Measurements from ENCODE around the gene SKI. TPM values are rescaled to one million over a fixed set of nuclear protein-coding genes. Genes with fewer than 3 reads are reported as not detected.

Gene SKI
- total RNA-seq, 1 experiment from 2014 or later: 89.5 TPM

DNA sequence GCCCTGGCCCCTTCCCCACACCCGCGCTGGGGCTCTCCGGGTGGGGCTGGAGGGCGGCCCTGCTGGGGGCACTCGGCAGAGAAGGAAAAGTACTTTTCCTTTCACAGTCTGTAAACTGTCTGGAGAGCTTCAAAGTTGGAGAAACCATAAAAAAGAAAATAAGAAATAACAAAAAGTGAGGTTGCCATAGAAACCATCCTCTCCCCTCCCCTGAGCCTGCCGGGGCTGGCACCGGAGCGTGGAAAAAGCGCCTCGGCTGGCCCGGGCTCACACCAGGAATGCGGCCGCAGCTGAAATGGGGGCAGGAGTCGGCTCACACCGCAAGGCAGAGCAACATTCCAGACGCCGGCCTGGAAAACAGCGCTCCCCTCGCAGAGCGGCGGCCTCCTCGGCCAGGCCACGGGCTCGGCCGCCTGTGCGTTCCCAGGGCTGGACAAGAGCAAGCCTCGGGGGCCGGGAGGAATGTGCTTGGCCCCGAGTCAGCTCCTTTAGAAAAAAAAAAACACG lies 94.0 kb downstream of the SKI start:
- Histone ChIP-seq H3K79me2 (ENCODE audit: insufficient read depth, low read length) (no peaks in the 10 kb centered on the region), H3K14ac (ENCODE audit: insufficient read depth, low read length) (0 out of 2 replicates have a peak overlapping the region, but pooled peaks have one; percentile 58)
- H3K27ac Mint-ChIP-seq: peak overlapping the region in 1 of 3 experiments; percentile 23; a peak in 1 of 7 replicates

More for the DNA sequence above, 94.0 kb downstream of the SKI start:
- Histone ChIP-seq H2BK20ac (ENCODE audit: low read depth, low read length, poor library complexity, severe bottlenecking) (no peak overlapping the region), H2BK12ac (ENCODE audit: insufficient read length, low read depth, low read length) (no peak overlapping the region), H4K5ac (ENCODE audit: insufficient read length, low read depth, low read length) (no peak overlapping the region), H4K20me1 (ENCODE audit: control insufficient read depth, insufficient read depth, insufficient read length) (no peaks in the 10 kb centered on the region), H3K27me3 (ENCODE audit: insufficient read depth, low read length) (no peaks in the 10 kb centered on the region), H3K9ac (ENCODE audit: extremely low read depth, insufficient read length, low read length) (no peak overlapping the region), H4K91ac (ENCODE audit: insufficient read length, low read depth, low read length) (peak overlapping the region; percentile 90), H2BK5ac (ENCODE audit: insufficient read length, low read length) (no peak overlapping the region), H3K9me3 (ENCODE audit: control insufficient read depth, low read depth, low read length) (no peaks in the 10 kb centered on the region), H2BK15ac (ENCODE audit: low read depth, low read length) (no peak overlapping the region), H4K8ac (replicated peaks; ENCODE audit: insufficient read length, low read depth, low read length) (no peak overlapping the region), H3T11ph (ENCODE audit: low read length) (no peak overlapping the region), H3K27ac (ENCODE audit: insufficient read length, low read depth, low read length) (no peak overlapping the region), H3K23ac (ENCODE audit: insufficient read length, low read depth, low read length) (no peak overlapping the region), H3K4me1 (ENCODE audit: insufficient read depth, low read length) (no peaks in the 10 kb centered on the region; the same call in 1 of the 2 replicates), H3K56ac (ENCODE audit: insufficient read length, low read depth, low read length) (no peak overlapping the region), H2AK5ac (ENCODE audit: insufficient read length, low read length) (no peak overlapping the region), H3K23me2 (ENCODE audit: insufficient read length, low read depth, low read length, poor library complexity, severe bottlenecking) (no peaks in the 10 kb centered on the region), H2AFZ (ENCODE audit: low read length) (no peak overlapping the region), H3K4ac (ENCODE audit: low read depth, low read length) (no peak overlapping the region), H3K79me1 (ENCODE audit: insufficient read depth, low read depth, low read length, poor library complexity, severe bottlenecking) (no peaks in the 10 kb centered on the region), H2BK120ac (ENCODE audit: low read depth, low read length, poor library complexity, severe bottlenecking) (no peak overlapping the region), H3K18ac (ENCODE audit: insufficient read length, low read depth, low read length) (peak overlapping the region; percentile 38), H3K4me2 (ENCODE audit: insufficient read depth, insufficient read length, low read length) (no peak overlapping the region)
- peaks cover under 1 to 9% of the 10 kb centered on the region in 2 experiments for H3K4me1 Mint-ChIP-seq
- 0 out of 5 replicates have a peak, but pooled peaks cover 0 to 2% of the 10 kb centered on the region in 2 experiments for H3K9me3 Mint-ChIP-seq
- TF ChIP-seq, protein P1, sequence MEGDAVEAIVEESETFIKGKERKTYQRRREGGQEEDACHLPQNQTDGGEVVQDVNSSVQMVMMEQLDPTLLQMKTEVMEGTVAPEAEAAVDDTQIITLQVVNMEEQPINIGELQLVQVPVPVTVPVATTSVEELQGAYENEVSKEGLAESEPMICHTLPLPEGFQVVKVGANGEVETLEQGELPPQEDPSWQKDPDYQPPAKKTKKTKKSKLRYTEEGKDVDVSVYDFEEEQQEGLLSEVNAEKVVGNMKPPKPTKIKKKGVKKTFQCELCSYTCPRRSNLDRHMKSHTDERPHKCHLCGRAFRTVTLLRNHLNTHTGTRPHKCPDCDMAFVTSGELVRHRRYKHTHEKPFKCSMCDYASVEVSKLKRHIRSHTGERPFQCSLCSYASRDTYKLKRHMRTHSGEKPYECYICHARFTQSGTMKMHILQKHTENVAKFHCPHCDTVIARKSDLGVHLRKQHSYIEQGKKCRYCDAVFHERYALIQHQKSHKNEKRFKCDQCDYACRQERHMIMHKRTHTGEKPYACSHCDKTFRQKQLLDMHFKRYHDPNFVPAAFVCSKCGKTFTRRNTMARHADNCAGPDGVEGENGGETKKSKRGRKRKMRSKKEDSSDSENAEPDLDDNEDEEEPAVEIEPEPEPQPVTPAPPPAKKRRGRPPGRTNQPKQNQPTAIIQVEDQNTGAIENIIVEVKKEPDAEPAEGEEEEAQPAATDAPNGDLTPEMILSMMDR (conservative IDR thresholded peaks at IDR 0.05): no peak
- no CpG with 5 or more reads among the region's 30 CpGs for WGBS (ENCODE audit: extremely low coverage, insufficient read length, low lambda C conversion rate)
- no peak overlapping the region for H3K4me3 Mint-ChIP-seq
- peaks cover 6% of the 10 kb centered on the region for H3K27me3 Mint-ChIP-seq (ENCODE audit: low read depth)
- no peaks in the 10 kb centered on the region; a peak in 1 of 7 replicates for H3K36me3 Mint-ChIP-seq (ENCODE audit: insufficient read depth in 1 of 3, low read depth in 3 of 3)
- DNase-seq: peak; percentile 61
